HepG2 (cell line): ENCODE results near the gene USP7. TPM values are rescaled to one million over a fixed set of nuclear protein-coding genes. Genes with fewer than 3 reads are reported as not detected.

Experiments used
- ARID3A ChIP-seq: IDR thresholded peaks from 2 replicates; pipeline ENCODE4 v1.6.1; 2012; ENCODE audit warnings: low read depth, low read length, improper control_type of control experiment
- BRCA1 ChIP-seq: sonication (generic); formaldehyde crosslinking; IDR thresholded peaks from 2 replicates; pipeline ENCODE4 v1.4.0; 2020; ENCODE audit warnings: missing genetic modification reagents
- CC2D1A ChIP-seq: sonication (generic); formaldehyde crosslinking; IDR thresholded peaks from 2 replicates; pipeline ENCODE4 v1.8.1; 2023; ENCODE audit warnings: mild to moderate bottlenecking, missing genetic modification reagents
- CEBPG ChIP-seq: IDR thresholded peaks from 2 replicates; pipeline ENCODE4 v1.6.1; 2016
- CREM ChIP-seq, 2 experiments: sonication (generic) in 1 of 2; formaldehyde crosslinking in 1 of 2; IDR thresholded peaks; 2 replicates each; pipeline versions ENCODE4 v1.4.0 to v1.6.1; 2016 to 2020; ENCODE audit warnings: antibody characterized with exemption in 1 of 2, mild to moderate bottlenecking in 1 of 2, missing genetic modification reagents in 1 of 2
- CSRNP1 ChIP-seq: sonication (generic); formaldehyde crosslinking; IDR thresholded peaks from 2 replicates; pipeline ENCODE4 v1.8.1; 2023; ENCODE audit warnings: mild to moderate bottlenecking, missing genetic modification reagents
- HCFC1 ChIP-seq: fragments of 150-350 bp; IDR thresholded peaks from 2 replicates; pipeline ENCODE4 v1.6.1; 2014; ENCODE audit warnings: low read depth, low read length
- HNRNPLL ChIP-seq: fragments of 200-400 bp; formaldehyde crosslinking; IDR thresholded peaks from 2 replicates; pipeline ENCODE4 v1.6.1; 2017; ENCODE audit warnings: mild to moderate bottlenecking, low read depth, low read length; ENCODE audit not compliant: poor library complexity, severe bottlenecking
- MEIS2 ChIP-seq: sonication (generic); formaldehyde crosslinking; IDR thresholded peaks from 2 replicates; pipeline ENCODE4 v1.9.0; 2021; ENCODE audit warnings: mild to moderate bottlenecking, missing genetic modification reagents
- NFIC ChIP-seq: IDR thresholded peaks from 2 replicates; pipeline ENCODE4 v1.6.1; 2012; ENCODE audit warnings: mild to moderate bottlenecking, low read length, inconsistent platforms
- PRMT3 ChIP-seq: sonication (generic); formaldehyde crosslinking; IDR thresholded peaks from 2 replicates; pipeline ENCODE4 v1.8.1; 2022; ENCODE audit warnings: low read depth, mild to moderate bottlenecking, moderate library complexity, missing genetic modification reagents, borderline replicate concordance
- RARA ChIP-seq: IDR thresholded peaks from 2 replicates; pipeline ENCODE4 v1.6.1; 2016; ENCODE audit warnings: missing genetic modification reagents, missing compliant biosample characterization
- TARDBP ChIP-seq: sonication (generic); formaldehyde crosslinking; IDR thresholded peaks from 2 replicates; pipeline ENCODE4 v1.8.0; 2022; ENCODE audit warnings: mild to moderate bottlenecking, missing genetic modification reagents
- ZFP82 ChIP-seq: sonication (generic); formaldehyde crosslinking; IDR thresholded peaks from 2 replicates; pipeline ENCODE4 v1.5.1; 2020; ENCODE audit warnings: mild to moderate bottlenecking, missing genetic modification reagents, borderline replicate concordance
- ZNF136 ChIP-seq: sonication (generic); formaldehyde crosslinking; IDR thresholded peaks from 2 replicates; pipeline ENCODE4 v1.8.1; 2022; ENCODE audit warnings: low read depth, mild to moderate bottlenecking, moderate library complexity, missing genetic modification reagents
- ZNF260 ChIP-seq: sonication (generic); formaldehyde crosslinking; IDR thresholded peaks from 2 replicates; pipeline ENCODE4 v1.4.0; 2020; ENCODE audit warnings: missing genetic modification reagents, low read depth, mild to moderate bottlenecking, borderline replicate concordance
- ZNF713 ChIP-seq: sonication (generic); formaldehyde crosslinking; IDR thresholded peaks from 2 replicates; pipeline ENCODE4 v1.4.0; 2020; ENCODE audit warnings: mild to moderate bottlenecking, missing genetic modification reagents
- ZNF746 ChIP-seq: sonication (generic); formaldehyde crosslinking; IDR thresholded peaks from 2 replicates; pipeline ENCODE4 v1.8.0; 2022; ENCODE audit warnings: mild to moderate bottlenecking, missing genetic modification reagents
- polyA plus RNA-seq, 8 experiments: library from polyadenylated mRNA; depleted of rRNA in 3 of 8; stranded (reverse) in 7 of 8; unstranded in 1 of 8; fragments of >200 nt; fragmentation: Illumina TruSeq in 4 of 8; extraction: Trizol in 4 of 8; gene quantifications; 2 replicates each; pipeline versions ENCODE4 v1.2.1 to v1.2.3, GENCODE V29; 2011 to 2016; ENCODE audit warnings: low read depth in 4 of 8, missing spikeins in 1 of 8, mixed read lengths in 1 of 8; ENCODE audit not compliant: insufficient read depth in 1 of 8
- total RNA-seq, 5 experiments: library from RNA; depleted of rRNA; stranded (reverse); fragments of >200 nt; fragmentation: Illumina TruSeq; extraction: Trizol; gene quantifications; 2 replicates each; pipeline ENCODE4 v1.2.3, GENCODE V29; 2016; ENCODE audit warnings: low read depth in 1 of 5
- TF ChIP-seq, protein P1 (sequence below): sonication (generic); formaldehyde crosslinking; IDR thresholded peaks from 2 replicates; pipeline ENCODE4 v1.4.0; 2020; ENCODE audit warnings: missing genetic modification reagents, borderline replicate concordance
- TF ChIP-seq, protein P2 (sequence below): sonication (generic); formaldehyde crosslinking; IDR thresholded peaks from 2 replicates; pipeline ENCODE4 v1.8.1; 2023; ENCODE audit warnings: mild to moderate bottlenecking, missing genetic modification reagents
- TF ChIP-seq, protein P3 (sequence below): sonication (generic); formaldehyde crosslinking; IDR thresholded peaks from 2 replicates; pipeline ENCODE4 v1.4.0; 2020; ENCODE audit warnings: missing genetic modification reagents

USP7 gene
- total and polyA plus RNA-seq, 2 of the 13 experiments (the other 11 are each of a cell fraction or from before 2014, with no cell fraction given), result 52.5 to 173 TPM

DNA sequence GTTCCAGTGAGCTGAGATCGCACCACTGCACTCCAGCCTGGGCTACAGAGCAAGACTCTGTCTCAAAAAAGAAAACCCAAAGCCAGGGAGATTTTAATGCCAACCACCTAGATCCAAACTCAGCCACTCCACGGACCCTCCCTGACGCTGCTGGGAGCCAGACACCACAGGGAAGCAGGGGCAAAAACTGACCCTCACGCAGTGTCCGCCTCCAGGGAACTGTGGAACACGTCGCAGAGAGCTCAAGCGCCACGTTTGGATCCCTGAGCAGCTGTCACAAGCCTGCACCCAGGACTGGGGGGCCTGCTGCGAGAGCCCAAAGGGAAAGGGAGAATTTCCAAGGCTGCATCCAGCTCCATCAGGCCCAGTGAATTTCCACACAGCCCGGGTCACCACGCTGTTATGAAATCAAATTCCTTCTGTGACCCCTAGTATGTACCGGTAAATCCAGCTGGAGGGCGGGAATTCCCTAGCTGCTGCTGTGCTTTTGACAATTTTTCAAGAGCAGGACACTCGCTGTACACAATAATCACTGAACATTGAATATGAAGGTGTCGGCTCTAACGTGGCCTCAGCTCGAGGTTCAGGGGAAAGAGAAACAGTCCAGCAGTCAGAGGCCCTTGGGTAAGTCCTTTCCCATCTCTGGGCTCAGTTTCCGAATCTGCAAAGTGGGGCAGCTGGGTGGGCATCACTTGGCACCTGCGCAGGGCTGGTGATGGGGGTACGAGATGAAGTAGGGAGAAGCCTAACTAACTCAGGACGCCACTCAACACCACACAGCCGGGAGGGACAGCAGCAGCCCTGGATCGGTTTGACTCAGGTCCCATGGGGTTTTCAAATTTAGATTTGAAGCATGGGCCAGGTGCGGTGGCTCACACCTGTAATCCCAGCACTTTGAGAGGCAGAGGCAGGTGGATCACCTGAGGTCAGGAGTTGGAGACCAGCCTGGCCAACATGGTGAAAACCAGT lies 103.5 kb downstream of the USP7 start (continued):
- TF ChIP-seq, protein P1, sequence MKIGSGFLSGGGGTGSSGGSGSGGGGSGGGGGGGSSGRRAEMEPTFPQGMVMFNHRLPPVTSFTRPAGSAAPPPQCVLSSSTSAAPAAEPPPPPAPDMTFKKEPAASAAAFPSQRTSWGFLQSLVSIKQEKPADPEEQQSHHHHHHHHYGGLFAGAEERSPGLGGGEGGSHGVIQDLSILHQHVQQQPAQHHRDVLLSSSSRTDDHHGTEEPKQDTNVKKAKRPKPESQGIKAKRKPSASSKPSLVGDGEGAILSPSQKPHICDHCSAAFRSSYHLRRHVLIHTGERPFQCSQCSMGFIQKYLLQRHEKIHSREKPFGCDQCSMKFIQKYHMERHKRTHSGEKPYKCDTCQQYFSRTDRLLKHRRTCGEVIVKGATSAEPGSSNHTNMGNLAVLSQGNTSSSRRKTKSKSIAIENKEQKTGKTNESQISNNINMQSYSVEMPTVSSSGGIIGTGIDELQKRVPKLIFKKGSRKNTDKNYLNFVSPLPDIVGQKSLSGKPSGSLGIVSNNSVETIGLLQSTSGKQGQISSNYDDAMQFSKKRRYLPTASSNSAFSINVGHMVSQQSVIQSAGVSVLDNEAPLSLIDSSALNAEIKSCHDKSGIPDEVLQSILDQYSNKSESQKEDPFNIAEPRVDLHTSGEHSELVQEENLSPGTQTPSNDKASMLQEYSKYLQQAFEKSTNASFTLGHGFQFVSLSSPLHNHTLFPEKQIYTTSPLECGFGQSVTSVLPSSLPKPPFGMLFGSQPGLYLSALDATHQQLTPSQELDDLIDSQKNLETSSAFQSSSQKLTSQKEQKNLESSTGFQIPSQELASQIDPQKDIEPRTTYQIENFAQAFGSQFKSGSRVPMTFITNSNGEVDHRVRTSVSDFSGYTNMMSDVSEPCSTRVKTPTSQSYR, result peak; percentile 70
- TF ChIP-seq TARDBP (CRISPR knock-in tag) (peak; percentile 82), PRMT3 (no peak), HCFC1 (no peak), RARA (CRISPR knock-in tag) (peak; percentile 97), CEBPG (CRISPR knock-in tag) (peak; percentile 98), ZNF746 (CRISPR knock-in tag) (peak; percentile 89), MEIS2 (CRISPR knock-in tag) (peak; percentile 31; the same call in 1 of the 2 replicates), ARID3A (peak; percentile 37; the same call in 1 of the 2 replicates), BRCA1 (CRISPR knock-in tag) (peak; percentile 31; the same call in 1 of the 2 replicates), ZFP82 (CRISPR knock-in tag) (0 out of 2 replicates have a peak, but pooled peaks have one; percentile 71), ZNF260 (CRISPR knock-in tag) (0 out of 2 replicates have a peak, but pooled peaks have one; percentile 37), CSRNP1 (CRISPR knock-in tag) (no peak), ZNF713 (CRISPR knock-in tag) (0 out of 2 replicates have a peak, but pooled peaks have one; percentile 82), HNRNPLL (peak; percentile 9), CC2D1A (CRISPR knock-in tag) (no peak), NFIC (no peak), CREM (IDR thresholded peaks at IDR 0.05) (peak; percentile 68; the same call in 1 of the 2 replicates), CREM (CRISPR knock-in tag; IDR thresholded peaks at IDR 0.05) (no peak), ZNF136 (CRISPR knock-in tag) (peak; percentile 86; the same call in 1 of the 2 replicates)
- TF ChIP-seq, protein P2, sequence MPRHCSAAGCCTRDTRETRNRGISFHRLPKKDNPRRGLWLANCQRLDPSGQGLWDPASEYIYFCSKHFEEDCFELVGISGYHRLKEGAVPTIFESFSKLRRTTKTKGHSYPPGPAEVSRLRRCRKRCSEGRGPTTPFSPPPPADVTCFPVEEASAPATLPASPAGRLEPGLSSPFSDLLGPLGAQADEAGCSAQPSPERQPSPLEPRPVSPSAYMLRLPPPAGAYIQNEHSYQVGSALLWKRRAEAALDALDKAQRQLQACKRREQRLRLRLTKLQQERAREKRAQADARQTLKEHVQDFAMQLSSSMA (CRISPR knock-in tag), result peak; percentile 29; the same call in 1 of the 2 replicates
- TF ChIP-seq, protein P3, sequence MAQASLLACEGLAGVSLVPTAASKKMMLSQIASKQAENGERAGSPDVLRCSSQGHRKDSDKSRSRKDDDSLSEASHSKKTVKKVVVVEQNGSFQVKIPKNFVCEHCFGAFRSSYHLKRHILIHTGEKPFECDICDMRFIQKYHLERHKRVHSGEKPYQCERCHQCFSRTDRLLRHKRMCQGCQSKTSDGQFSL (CRISPR knock-in tag), result no peak
